ENCODE results near the gene WDR1. TPM values are rescaled to one million over a fixed set of nuclear protein-coding genes. Genes with fewer than 3 reads are reported as not detected.

Gene WDR1
- total RNA-seq, 4 donors from 2014 or later = 161 to 517 (median 173) TPM

- Histone ChIP-seq H3K27ac (no peak overlapping the region), H3K9me3 (no peaks in the 10 kb centered on the region), H3K27me3 (no peaks in the 10 kb centered on the region), H3K4me3 (no peak overlapping the region), H3K4me1 (peaks cover 0 to 1% of the 10 kb centered on the region in 2 donors), H3K36me3 (no peaks in the 10 kb centered on the region)
- no peak for DNase-seq
- intact Hi-C loops (cut with DNase I; ENCODE audit: low total_unique reads) = no loop called here
- TF ChIP-seq POLR2A (IDR thresholded peaks at IDR 0.05) (no peak), CTCF (IDR thresholded peaks at IDR 0.05) (no peak)
Observed at GRCh38 chr4:10087152-10087791, 29.3 kb downstream of the WDR1 start.

- Histone ChIP-seq H3K36me3 (no peaks in the 10 kb centered on the region), H3K9me3 (no peaks in the 10 kb centered on the region), H3K27me3 (no peaks in the 10 kb centered on the region), H3K4me3 (no peak overlapping the region), H3K4me1 (no peaks in the 10 kb centered on the region), H3K27ac (no peak overlapping the region)
- TF ChIP-seq POLR2A (IDR thresholded peaks at IDR 0.05) (no peak), CTCF (IDR thresholded peaks at IDR 0.05) (no peak)
- no peak for DNase-seq
- intact Hi-C loops (cut with DNase I; ENCODE audit: low total_unique reads) = no loop called here
Observed at GRCh38 chr4:10086506-10087120, 30.0 kb downstream of the WDR1 start.

- Histone ChIP-seq H3K27me3 (no peaks in the 10 kb centered on the region), H3K27ac (no peak overlapping the region), H3K9me3 (no peaks in the 10 kb centered on the region), H3K36me3 (no peaks in the 10 kb centered on the region), H3K4me3 (no peak overlapping the region), H3K4me1 (no peaks in the 10 kb centered on the region)
- TF ChIP-seq POLR2A (IDR thresholded peaks at IDR 0.05) (no peak), CTCF (IDR thresholded peaks at IDR 0.05) (no peak)
- DNase-seq = peak in 1 of 2 donors; percentile 11
- intact Hi-C loops (cut with DNase I; ENCODE audit: low total_unique reads) = no loop called here
Observed at GRCh38 chr4:10085828-10086505, 30.6 kb downstream of the WDR1 start.

GRCh38 chr4:10085386-10085785 is 31.2 kb downstream of the WDR1 start:
- no peak overlapping the region for H3K27ac ChIP-seq
- no peaks in the 10 kb centered on the region for H3K27me3 ChIP-seq
- no peaks in the 10 kb centered on the region for H3K9me3 ChIP-seq
- no peak overlapping the region for H3K4me3 ChIP-seq
- H3K4me1 ChIP-seq = no peaks in the 10 kb centered on the region
- intact Hi-C loops (cut with DNase I; ENCODE audit: low total_unique reads) = no loop called here
- DNase-seq = peak; percentile 21 to 28
- H3K36me3 ChIP-seq = no peaks in the 10 kb centered on the region
- TF ChIP-seq CTCF (IDR thresholded peaks at IDR 0.05) (no peak), POLR2A (IDR thresholded peaks at IDR 0.05) (no peak)
